ENCODE data around the gene JMJD1C. TPM values are rescaled to one million over a fixed set of nuclear protein-coding genes. Genes with fewer than 3 reads are reported as not detected.

The JMJD1C gene
- total RNA-seq, 2 experiments from 2014 or later, result 99.2 to 118 TPM

GRCh38 chr10:63261496-63261895 lies 204.3 kb downstream of the JMJD1C start:
- intact Hi-C loops (cut with micrococcal nuclease; ENCODE audit: unreplicated experiment), result loop anchor here (2.0 to 10.0 kb wide), 4 partner anchors 203 to 627 kb away; partner anchors contain the start of genes ADO, JMJD1C and REEP3
- no peak for DNase-seq (ENCODE audit: low spot score)
- Histone ChIP-seq H3K4me3 (ENCODE audit: low read depth, low read length, poor library complexity, severe bottlenecking) (peak overlapping the region; percentile 82), H3K36me3 (ENCODE audit: insufficient read depth, low read length) (peaks cover 76% of the 10 kb centered on the region), H4K20me1 (ENCODE audit: insufficient read depth, low read length) (peaks cover 13% of the 10 kb centered on the region; the same call in 1 of the 2 replicates), H3K4me1 (ENCODE audit: insufficient read depth, low read length, poor library complexity, severe bottlenecking) (peaks cover 75% of the 10 kb centered on the region), H3K9me3 (ENCODE audit: low read length) (peaks cover 5% of the 10 kb centered on the region; the same call in 1 of the 2 replicates), H3K79me2 (ENCODE audit: insufficient read depth, low read depth, low read length) (peaks cover 100% of the 10 kb centered on the region), H2AFZ (ENCODE audit: low read length) (no peak overlapping the region), H3K27ac (ENCODE audit: low read depth, low read length, poor library complexity, severe bottlenecking) (peak overlapping the region; percentile 94), H3K4me2 (ENCODE audit: low read length) (peak overlapping the region; percentile 84), H3K9me2 (ENCODE audit: insufficient read depth, low read length) (no peaks in the 10 kb centered on the region)
- CTCF ChIA-PET (ENCODE audit: unreplicated experiment), result no interaction called here
- no TSS peak for BruUV-seq (replicated peaks)
- no peak for TF ChIP-seq CTCF (conservative IDR thresholded peaks at IDR 0.05; ENCODE audit: low read length)
- TF ChIP-seq EZH2phosphoT487 (IDR thresholded peaks at IDR 0.05; ENCODE audit: borderline replicate concordance, low read depth, low read length), result no peak
- POLR2A ChIA-PET, result interaction anchor here (0.6 to 8.2 kb wide), 8 partner anchors 6 to 301 kb away, joined by 3 to 89 read pairs (median 5); no protein-coding TSS in a partner anchor

GRCh38 chr10:63260860-63261251 lies 204.9 kb downstream of the JMJD1C start:
- ChIA-PET CTCF (ENCODE audit: unreplicated experiment) (no interaction called here), POLR2A (interaction anchor here (0.6 to 8.2 kb wide), 5 partner anchors 7 to 618 kb away, joined by 3 to 89 read pairs (median 9); no protein-coding TSS in a partner anchor)
- Histone ChIP-seq H3K9me3 (ENCODE audit: low read length) (peaks cover 5% of the 10 kb centered on the region; the same call in 1 of the 2 replicates), H3K4me1 (ENCODE audit: insufficient read depth, low read length, poor library complexity, severe bottlenecking) (peaks cover 81% of the 10 kb centered on the region), H3K4me2 (ENCODE audit: low read length) (peak overlapping the region; percentile 84), H3K36me3 (ENCODE audit: insufficient read depth, low read length) (peaks cover 81% of the 10 kb centered on the region), H2AFZ (ENCODE audit: low read length) (no peak overlapping the region), H3K9me2 (ENCODE audit: insufficient read depth, low read length) (no peaks in the 10 kb centered on the region), H3K27ac (ENCODE audit: low read depth, low read length, poor library complexity, severe bottlenecking) (peak overlapping the region; percentile 94), H3K79me2 (ENCODE audit: insufficient read depth, low read depth, low read length) (peaks cover 100% of the 10 kb centered on the region), H3K4me3 (ENCODE audit: low read depth, low read length, poor library complexity, severe bottlenecking) (peak overlapping the region; percentile 82), H4K20me1 (ENCODE audit: insufficient read depth, low read length) (peaks cover 17% of the 10 kb centered on the region)
- peak; percentile 76 for DNase-seq (ENCODE audit: low spot score)
- intact Hi-C loops (cut with micrococcal nuclease; ENCODE audit: unreplicated experiment), result loop anchor here (2.0 to 10.0 kb wide), 4 partner anchors 204 to 626 kb away; partner anchors contain the start of genes ADO, JMJD1C and REEP3
- TF ChIP-seq CTCF (conservative IDR thresholded peaks at IDR 0.05; ENCODE audit: low read length) (no peak), EZH2phosphoT487 (IDR thresholded peaks at IDR 0.05; ENCODE audit: borderline replicate concordance, low read depth, low read length) (no peak)
- BruUV-seq (replicated peaks), result no TSS peak
